GM19193 (cell line): ENCODE measurements around the gene LRRC46.

ENCODE experiments used
- POLR2A ChIP-seq: IDR thresholded peaks from 4 replicates; pipeline ENCODE4 v1.6.1; 2011; ENCODE audit not compliant: insufficient read depth, insufficient read length; ENCODE audit errors: extremely low read depth

LRRC46 gene

DNA sequence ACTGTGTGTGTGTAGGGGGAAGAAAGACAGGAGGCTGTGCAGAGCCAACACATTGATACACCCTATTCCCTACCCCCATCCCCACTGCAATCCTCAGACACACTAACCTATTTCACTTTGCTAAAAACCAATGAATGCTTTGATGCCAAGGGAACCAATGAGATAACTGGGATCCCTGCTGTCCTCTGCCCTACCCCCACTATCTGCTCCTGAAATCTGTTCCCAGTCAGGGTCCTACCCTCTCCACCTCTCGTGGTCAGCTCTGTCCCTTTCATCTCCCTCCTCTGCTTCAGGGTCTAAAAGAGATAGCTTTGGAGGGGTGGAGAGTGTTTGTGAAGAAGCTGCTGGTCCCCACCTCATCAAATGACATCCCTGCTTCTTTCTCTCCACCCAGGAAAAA lies 38.6 kb downstream of the LRRC46 start:
- TF ChIP-seq POLR2A = no peak

DNA sequence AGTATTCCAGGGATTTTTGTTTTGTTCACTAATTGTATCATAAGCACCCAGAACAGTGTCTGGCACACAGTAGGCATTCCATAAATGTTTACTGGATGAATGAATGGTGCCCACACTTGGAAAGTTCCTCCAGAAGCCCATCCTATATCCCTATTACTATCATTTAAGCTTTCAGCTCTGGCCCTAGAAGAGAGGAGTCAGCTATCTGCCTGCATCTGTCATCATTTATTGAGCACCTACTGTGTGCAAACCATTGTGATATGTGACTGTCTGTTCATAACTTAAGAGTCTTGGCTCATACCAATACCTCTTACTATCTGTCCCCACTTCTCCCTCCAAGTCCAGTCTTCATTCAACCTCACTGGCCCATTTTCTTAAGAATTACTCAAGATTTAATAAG lies 39.6 kb downstream of the LRRC46 start:
- TF ChIP-seq POLR2A = no peak

DNA sequence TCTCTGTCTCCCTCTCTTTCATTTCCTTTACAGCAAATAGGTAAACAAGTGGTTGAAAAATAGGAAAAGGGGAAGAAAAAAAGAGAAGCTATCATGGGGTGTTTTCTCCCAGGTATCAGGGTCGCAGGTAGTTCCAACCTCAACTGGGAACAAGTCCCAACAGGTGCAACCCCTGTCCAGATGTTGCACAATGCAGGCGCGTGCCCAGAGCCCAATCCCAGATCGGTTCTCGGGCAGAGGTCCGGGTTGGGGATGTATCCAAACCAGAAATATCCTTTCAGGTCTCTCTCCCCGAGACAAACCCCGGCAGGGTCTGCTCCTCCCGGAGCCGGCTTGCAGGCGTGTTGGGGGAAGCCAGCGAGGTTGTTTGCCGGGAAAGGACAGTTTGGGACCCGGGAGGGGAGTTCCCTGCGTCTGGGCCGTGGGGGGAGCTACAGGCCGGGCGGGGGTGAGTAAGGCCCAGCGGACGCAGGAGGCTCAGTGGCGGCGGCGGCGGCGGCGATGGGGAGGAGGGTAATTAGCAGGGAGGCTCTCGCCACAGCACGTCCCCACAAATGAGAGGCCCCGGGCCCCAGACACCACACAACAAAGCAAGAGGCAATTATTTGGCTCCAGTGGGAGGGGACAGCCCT lies 40.7 kb downstream of the LRRC46 start:
- TF ChIP-seq POLR2A = no peak

- TF ChIP-seq POLR2A = no peak
These were observed 41.2 kb downstream of the LRRC46 start for GRCh38 chr17:47872651-47873161.

DNA sequence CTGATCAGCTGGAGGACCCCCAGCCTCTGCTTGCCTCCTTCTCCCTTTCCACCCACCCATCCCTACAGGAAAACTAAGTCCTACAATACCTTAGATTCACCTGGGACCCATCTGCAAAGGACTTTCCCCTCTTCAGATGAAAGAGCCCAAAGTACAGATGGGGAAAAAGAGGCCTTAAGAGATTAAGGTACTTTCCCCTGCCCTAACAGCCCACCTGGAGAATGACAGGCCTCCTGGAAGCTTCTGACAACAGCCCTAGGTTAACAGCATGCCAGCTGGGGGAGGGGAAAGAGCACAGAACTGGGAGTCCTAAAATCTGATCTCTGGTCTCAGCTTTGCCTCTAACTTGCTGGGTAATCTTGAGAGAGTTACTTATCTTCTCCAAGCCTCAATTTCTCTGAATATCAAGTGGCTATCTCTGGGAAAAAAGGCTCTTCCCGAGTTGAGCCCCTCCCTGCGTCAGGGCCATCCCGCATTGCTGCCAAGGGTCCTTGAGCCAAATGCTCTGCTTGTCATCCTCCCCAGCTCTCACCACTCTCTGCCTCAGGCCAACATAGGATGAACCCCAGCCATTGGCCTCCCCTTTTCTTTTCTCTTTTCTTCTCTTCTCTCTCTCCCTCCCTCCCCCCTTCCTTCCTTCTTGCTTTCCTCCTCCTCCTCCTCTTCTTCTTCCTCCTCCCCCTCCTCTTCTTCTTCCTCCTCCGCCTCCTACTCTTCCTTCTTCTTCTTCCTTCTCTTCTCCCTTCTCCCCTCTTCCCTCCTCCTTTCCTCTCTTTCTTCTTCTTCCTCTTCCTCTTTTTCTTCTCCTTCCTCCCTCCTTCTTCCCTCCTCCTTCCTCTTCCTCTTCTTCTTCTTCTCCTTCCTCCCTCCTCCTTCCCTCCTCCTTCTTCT lies 42.0 kb downstream of the LRRC46 start:
- TF ChIP-seq POLR2A = no peak

- TF ChIP-seq POLR2A = no peak
These were observed 43.8 kb downstream of the LRRC46 start for GRCh38 chr17:47875011-47875985.

DNA sequence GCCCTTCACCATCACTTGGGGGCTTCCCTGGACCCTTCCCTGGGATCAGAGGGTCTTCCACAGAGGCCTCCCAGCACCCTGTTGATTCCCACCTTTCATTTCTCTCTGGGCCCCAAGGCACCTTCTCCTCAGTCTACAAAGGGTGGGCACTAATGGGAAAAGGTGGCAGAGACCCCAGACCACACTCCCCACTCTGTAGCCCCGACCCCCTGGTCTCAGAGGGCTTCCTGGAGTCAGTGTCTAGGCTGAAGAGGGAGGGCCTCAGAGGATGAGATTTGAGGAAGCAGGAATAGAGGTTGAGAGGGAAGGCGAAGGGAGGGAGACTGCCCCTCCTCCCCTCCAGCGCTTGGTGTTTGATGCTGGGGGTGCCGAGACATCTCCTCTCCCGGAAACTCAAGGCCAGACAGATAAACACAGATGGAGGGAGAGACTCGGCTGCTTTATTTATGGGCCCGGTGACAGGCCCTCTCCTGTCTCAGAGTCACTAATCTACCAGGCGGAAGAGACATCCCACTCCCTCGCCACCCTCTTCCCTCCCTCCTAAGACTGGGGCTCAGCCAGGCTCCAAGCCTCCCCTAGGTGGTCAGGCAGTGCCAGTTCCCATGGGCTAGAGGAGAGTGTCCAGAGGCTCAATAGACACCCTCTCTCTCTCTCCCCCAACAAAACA lies 46.0 kb downstream of the LRRC46 start:
- TF ChIP-seq POLR2A = no peak

GRCh38 chr17:47878203-47879027 lies 46.9 kb downstream of the LRRC46 start:
- no peak for TF ChIP-seq POLR2A

DNA sequence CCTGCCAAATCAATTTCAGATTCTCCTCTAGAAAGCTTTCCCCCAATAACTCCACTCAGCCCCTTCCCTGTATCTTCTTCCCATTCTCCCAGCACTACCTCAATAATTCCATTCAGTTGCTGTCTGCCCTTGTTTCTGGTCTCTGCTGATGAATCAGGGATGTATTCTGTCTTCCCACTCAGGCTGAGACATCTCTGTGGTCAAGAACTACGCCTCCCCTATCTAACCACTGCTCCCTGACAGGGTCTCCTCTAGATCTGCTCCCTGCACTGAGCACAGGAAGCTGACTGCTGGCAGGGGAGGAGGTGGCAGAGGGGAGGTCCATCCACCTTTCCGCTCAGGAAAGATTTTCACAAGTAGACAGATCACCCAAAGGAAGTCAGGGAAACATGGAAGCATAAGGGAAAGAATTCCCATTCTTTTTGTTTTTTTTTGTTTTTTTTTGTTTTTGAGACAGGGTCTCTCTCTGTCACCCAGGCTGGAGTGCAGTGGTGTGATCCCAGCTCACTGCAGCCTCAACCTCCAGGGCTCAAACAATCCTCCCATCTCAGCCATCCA lies 47.6 kb downstream of the LRRC46 start:
- no peak for TF ChIP-seq POLR2A

DNA sequence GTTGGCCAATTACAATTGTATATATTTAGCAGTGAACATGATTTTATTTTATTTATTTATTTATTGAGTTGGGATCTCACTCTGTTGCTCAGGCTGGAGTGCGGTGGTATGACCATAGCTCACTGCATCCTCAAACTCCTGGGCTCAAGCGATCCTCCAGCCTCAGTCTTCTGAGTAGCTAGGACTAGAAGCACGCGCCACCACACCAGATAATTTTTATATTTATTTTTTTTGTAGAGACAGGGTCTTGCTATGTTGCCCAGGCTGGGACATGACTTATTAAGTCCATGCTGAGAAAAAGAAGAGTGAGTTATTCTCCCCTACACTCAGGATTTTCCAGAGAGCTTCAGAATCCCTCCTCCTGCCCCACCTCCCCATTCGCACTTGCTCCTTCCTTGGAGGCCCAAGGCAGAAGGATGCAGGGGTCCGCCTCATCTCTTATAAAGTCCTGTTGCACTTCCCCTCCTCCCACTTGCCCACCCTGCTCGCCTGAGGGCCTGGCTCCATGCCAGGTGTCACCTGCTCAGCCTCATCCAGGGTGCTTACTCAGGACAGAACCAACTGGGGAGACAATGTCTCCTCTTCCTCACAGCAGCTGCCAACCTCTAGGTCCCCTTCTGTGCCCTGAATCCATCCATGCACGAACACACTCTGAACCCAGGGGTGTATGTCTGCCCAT lies 48.4 kb downstream of the LRRC46 start:
- TF ChIP-seq POLR2A = no peak

DNA sequence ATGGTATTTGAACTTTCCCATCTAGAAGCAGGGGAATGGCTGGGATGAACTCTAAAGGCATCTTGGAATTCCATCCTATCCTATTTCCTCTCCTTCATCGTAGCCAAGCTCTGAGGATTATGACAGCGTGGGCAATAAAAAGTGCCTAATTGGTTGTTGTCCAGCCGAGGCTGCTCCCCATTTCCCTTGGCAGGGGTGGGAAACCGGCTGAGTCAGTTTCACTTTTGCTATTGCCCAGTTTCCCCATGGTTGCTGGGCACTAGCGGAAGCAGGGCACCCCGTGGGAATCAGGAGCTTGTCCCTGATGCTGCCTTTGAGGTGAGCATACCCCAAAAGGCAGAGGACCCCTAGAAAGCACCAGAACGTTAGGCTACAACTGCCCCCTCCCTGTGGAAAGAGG lies 50.8 kb downstream of the LRRC46 start:
- no peak for TF ChIP-seq POLR2A

DNA sequence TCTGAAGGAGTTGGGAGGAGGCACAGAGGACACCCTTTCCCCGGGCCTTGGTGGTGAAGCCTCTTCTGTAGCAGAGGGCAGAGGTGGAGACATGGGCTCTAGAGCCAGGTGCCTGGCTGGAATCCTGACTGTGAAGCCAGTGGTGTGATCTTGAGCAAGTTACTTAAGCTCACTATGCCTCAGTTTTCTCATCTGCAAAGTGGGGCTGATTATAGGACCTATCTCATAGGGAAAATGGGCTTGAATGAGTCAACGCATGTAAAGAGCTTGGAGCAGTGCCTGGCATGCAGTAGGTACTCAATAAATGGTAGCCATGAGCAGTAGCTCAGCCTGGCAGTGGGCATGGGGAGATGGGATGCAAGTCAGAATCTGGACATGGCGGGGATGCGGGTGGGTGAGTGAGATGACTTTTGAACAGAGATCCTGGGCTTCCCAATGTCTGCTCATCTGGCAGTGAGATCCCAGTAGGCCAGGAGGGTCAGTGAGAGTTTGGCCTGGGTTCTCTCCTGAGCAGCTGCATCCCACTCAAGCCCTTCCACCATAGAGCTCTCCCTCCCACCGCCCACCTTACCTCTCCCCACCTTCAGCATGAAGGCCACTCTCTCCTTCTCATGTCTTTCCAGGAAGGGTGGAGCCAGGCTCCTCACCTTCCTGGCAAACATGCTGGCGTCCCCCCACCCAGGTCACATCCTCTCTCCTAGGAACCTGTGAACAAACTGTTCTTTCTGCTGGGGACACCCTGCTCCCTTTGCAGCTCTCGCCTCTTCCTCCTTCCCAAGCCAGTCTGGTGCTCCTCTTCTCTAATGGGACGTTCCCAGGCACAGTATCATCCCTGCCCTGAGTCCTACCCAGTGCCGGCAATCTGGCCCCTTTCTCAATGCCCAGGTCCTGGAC lies 51.5 kb downstream of the LRRC46 start:
- TF ChIP-seq POLR2A = no peak
